NB4 (cell line): ENCODE results near the gene FSIP1.

ENCODE experiments used
- DNase-seq: peaks from one replicate; pipeline ENCODE4 v3.0.0; 2010; ENCODE audit warnings: low read depth
- H3K4me3 ChIP-seq: one replicate; pipeline ENCODE4 v1.5.1; 2011; ENCODE audit warnings: mild to moderate bottlenecking, low read depth, low read length, moderate library complexity
- MYC ChIP-seq: IDR thresholded peaks from 2 replicates; pipeline ENCODE4 v1.6.1; 2011; ENCODE audit warnings: low read depth, low read length
- POLR2A ChIP-seq: IDR thresholded peaks from 2 replicates; pipeline ENCODE4 v1.6.1; 2011; ENCODE audit warnings: mild to moderate bottlenecking; ENCODE audit not compliant: insufficient read length; ENCODE audit errors: extremely low read depth
- TF ChIP-seq, protein P1 (sequence below): IDR thresholded peaks from one replicate; pipeline ENCODE4 v1.5.1; 2012; ENCODE audit warnings: low read depth, low read length
- TF ChIP-seq, protein P2 (sequence below): IDR thresholded peaks from 2 replicates; pipeline ENCODE4 v1.6.1; 2011; ENCODE audit warnings: low read depth, low read length

Gene FSIP1

DNA sequence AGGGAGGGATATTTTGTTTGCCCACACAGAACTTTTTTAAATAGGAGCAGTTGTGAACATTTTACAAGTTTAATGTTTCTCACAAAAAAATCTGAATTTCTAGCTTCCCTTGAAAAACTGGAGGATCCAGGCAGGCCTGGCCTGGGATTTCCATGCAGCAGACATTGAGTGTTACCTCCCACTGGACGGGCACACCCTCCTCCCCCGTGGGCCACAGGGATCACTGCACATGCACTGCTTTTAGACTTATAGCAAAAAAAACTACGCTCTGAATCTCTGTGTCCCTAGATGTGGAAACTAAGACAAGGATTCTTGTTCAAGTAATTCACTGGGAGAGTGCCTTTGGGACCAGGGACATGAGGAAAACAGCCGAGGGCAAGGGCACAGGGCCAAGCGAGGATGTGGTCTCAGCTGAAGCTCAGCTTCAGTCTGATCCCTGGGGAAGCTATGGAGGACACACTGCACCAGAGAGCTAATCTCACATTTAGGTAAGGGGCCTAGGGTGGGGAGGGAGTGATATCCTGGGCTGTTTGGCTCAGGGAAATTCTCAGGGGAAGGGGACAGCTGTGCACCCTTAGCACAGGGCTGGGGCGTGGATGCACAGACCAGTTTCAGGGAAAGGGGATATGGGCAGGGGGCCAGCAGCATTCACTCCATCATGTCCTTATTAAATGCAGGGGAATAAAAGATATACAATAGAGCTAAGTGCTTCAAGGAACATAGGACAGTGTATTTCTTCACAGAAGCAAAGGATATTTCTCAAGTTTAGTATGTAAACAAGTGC, 46.0 kb downstream of the FSIP1 start:
- H3K4me3 ChIP-seq, result no peak overlapping the region
- TF ChIP-seq MYC (no peak), POLR2A (no peak)
- TF ChIP-seq, protein P1, sequence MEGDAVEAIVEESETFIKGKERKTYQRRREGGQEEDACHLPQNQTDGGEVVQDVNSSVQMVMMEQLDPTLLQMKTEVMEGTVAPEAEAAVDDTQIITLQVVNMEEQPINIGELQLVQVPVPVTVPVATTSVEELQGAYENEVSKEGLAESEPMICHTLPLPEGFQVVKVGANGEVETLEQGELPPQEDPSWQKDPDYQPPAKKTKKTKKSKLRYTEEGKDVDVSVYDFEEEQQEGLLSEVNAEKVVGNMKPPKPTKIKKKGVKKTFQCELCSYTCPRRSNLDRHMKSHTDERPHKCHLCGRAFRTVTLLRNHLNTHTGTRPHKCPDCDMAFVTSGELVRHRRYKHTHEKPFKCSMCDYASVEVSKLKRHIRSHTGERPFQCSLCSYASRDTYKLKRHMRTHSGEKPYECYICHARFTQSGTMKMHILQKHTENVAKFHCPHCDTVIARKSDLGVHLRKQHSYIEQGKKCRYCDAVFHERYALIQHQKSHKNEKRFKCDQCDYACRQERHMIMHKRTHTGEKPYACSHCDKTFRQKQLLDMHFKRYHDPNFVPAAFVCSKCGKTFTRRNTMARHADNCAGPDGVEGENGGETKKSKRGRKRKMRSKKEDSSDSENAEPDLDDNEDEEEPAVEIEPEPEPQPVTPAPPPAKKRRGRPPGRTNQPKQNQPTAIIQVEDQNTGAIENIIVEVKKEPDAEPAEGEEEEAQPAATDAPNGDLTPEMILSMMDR, result no peak
- TF ChIP-seq, protein P2, sequence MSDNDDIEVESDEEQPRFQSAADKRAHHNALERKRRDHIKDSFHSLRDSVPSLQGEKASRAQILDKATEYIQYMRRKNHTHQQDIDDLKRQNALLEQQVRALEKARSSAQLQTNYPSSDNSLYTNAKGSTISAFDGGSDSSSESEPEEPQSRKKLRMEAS, result no peak
- no peak for DNase-seq

DNA sequence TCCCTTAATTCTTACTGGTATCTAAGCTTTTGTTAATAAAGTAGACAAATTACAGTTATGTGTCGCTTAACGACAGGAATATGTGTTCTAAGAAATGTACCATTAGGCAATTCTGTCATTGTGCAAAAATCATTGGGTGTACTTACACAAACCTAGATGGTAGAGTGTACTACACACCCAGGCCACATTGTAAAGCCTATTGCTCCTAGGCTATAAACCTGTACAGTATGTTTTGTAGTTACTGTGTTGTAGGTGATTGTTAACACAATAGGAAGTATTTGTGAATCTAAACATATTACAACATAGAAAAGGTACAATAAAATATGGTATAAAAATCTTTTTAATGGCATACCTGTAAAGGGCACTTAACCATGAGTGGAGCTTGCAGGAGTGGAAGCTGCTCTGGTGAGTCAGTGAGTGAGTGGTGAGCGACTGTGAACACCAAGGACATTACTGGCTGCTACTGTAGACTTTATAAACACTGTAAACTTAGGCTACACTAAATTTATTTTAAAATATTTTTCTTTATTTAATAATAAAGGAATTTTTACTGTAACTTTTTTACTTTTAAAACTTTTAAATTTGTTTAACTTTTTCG, 47.4 kb downstream of the FSIP1 start:
- TF ChIP-seq POLR2A (no peak), MYC (no peak)
- TF ChIP-seq, protein P2, result no peak
- TF ChIP-seq, protein P1, result no peak
- no peak for DNase-seq

DNA sequence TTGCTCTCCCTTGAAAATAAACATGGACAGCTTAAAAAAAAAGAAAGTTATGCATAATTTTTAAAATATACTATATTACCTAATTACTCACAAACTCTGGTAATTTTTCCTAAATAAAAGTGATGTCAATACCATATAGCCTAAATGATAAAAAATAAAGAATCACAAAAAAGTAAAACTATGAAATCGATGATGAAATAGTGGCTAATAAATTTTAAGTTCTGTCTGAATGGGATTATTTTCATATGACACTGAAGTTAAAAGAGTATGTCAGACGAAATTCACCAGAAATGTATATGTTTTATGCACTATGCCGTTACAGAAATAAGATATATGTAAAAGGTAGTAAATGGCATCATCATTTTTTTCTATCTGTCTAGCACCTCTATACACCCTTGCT, 51.4 kb downstream of the FSIP1 start:
- TF ChIP-seq, protein P1, result no peak
- TF ChIP-seq MYC, result no peak
- no peak for TF ChIP-seq POLR2A
- TF ChIP-seq, protein P2, result no peak
- no peak overlapping the region for H3K4me3 ChIP-seq
- DNase-seq, result no peak

More for the DNA sequence above, 47.4 kb downstream of the FSIP1 start:
- H3K4me3 ChIP-seq, result no peak overlapping the region

DNA sequence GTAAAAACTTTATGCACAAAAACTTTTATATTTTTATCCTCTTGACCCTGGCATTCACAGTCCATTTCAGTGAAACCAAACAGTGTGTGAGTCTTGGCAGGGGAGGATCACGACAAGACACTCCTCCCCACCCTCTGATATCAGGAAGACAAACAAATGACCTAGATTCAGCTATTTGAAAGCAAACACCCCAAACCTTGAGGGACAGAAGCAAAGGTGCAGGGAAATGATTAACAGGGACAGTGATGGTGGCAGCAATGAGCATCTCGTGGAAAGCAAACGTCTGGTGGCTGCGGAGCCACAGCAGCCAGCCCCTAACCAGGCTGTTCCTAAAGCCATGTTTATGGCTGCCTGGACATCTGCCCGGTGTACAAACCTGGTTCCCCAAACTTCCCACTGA, 52.1 kb downstream of the FSIP1 start:
- TF ChIP-seq, protein P1, result no peak
- TF ChIP-seq, protein P2, result no peak
- no peak for DNase-seq

DNA sequence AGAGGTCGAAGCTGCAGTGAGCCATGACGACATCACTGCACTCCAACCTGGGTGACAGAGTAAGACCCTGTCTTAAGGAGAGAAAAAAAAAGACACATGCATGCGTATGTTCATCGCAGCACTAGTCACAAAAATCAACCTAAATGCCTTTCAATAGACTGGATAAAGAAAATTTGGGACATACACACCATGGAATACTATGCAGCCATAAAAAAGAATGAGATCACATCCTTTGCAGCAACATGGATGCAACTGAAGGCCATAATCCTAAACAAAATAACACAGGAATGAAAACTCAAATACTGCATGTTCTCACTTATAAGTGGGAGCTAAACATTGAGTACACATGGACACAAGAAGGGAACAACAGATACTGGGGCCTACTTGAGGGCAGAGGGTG, 53.1 kb downstream of the FSIP1 start:
- DNase-seq, result no peak
- H3K4me3 ChIP-seq, result no peak overlapping the region
- no peak for TF ChIP-seq MYC
- TF ChIP-seq, protein P2, result no peak

More for the DNA sequence above, 52.1 kb downstream of the FSIP1 start:
- H3K4me3 ChIP-seq, result no peak overlapping the region

DNA sequence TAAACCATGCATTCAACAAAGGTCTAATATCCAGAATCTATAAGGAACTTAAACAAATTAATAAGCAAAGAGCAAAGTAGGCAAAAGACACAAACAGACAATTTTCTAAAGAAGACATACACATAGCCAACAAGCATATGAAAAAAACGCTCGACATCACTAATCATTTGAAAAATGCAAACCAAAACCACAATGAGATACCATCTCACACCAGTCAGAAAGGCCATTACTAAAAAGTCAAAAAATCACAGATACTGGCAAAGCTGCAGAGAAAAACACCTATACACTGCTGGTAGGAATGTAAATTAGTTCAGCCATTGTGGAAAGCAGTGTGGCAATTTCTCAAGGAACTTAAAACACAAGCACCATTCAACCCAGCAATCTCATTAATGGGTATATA, 53.8 kb downstream of the FSIP1 start:
- H3K4me3 ChIP-seq, result no peak overlapping the region
- TF ChIP-seq POLR2A (no peak), MYC (no peak)
- TF ChIP-seq, protein P2, result no peak
- TF ChIP-seq, protein P1, result no peak
- DNase-seq, result no peak
